HepG2 (cell line): Measurements from ENCODE around the gene CES5A. TPM values are rescaled to one million over a fixed set of nuclear protein-coding genes. Genes with fewer than 3 reads are reported as not detected.
A peak's percentile ranks its signal among the peaks of the same experiment; 100 is the strongest.

Experiments used
- ARID3A ChIP-seq: IDR thresholded peaks from 2 replicates; pipeline ENCODE4 v1.6.1; 2012; ENCODE audit warnings: low read depth, low read length, improper control_type of control experiment
- CBFB ChIP-seq: sonication (generic); formaldehyde crosslinking; IDR thresholded peaks from 2 replicates; pipeline ENCODE4 v1.4.0; 2020; ENCODE audit warnings: missing genetic modification reagents
- PATZ1 ChIP-seq: sonication (generic); formaldehyde crosslinking; IDR thresholded peaks from 2 replicates; pipeline ENCODE4 v1.4.0; 2020; ENCODE audit warnings: missing genetic modification reagents
- SOX5 ChIP-seq: IDR thresholded peaks from 2 replicates; pipeline ENCODE4 v1.6.1; 2016; ENCODE audit warnings: borderline replicate concordance
- STAT6 ChIP-seq: sonication (generic); formaldehyde crosslinking; IDR thresholded peaks from 2 replicates; pipeline ENCODE4 v1.4.0; 2020; ENCODE audit warnings: missing genetic modification reagents, mild to moderate bottlenecking, borderline replicate concordance
- TEAD2 ChIP-seq: sonication (generic); formaldehyde crosslinking; IDR thresholded peaks from 2 replicates; pipeline ENCODE4 v1.9.0; 2021; ENCODE audit warnings: missing genetic modification reagents
- ZC3H13 ChIP-seq: sonication (generic); formaldehyde crosslinking; IDR thresholded peaks from 2 replicates; pipeline ENCODE4 v1.8.1; 2023; ENCODE audit warnings: mild to moderate bottlenecking, missing genetic modification reagents, moderate library complexity
- ZNF143 ChIP-seq: sonication (generic); formaldehyde crosslinking; IDR thresholded peaks from 2 replicates; pipeline ENCODE4 v1.4.0; 2020; ENCODE audit warnings: missing genetic modification reagents
- ZNF709 ChIP-seq: sonication (generic); formaldehyde crosslinking; IDR thresholded peaks from 2 replicates; pipeline ENCODE4 v1.5.0; 2020; ENCODE audit warnings: mild to moderate bottlenecking, missing genetic modification reagents
- ZNF710 ChIP-seq: sonication (generic); formaldehyde crosslinking; IDR thresholded peaks from 2 replicates; pipeline ENCODE4 v1.5.0; 2020; ENCODE audit warnings: mild to moderate bottlenecking, missing genetic modification reagents, borderline replicate concordance
- ZSCAN29 ChIP-seq: sonication (generic); formaldehyde crosslinking; conservative IDR thresholded peaks from 2 replicates; pipeline ENCODE4 v1.4.0; 2020; ENCODE audit warnings: mild to moderate bottlenecking, missing genetic modification reagents
- polyA plus RNA-seq, 8 experiments: library from polyadenylated mRNA; depleted of rRNA in 3 of 8; stranded (reverse) in 7 of 8; unstranded in 1 of 8; fragments of >200 nt; fragmentation: Illumina TruSeq in 4 of 8; extraction: Trizol in 4 of 8; gene quantifications; 2 replicates each; pipeline versions ENCODE4 v1.2.1 to v1.2.3, GENCODE V29; 2011 to 2016; ENCODE audit warnings: low read depth in 4 of 8, missing spikeins in 1 of 8, mixed read lengths in 1 of 8; ENCODE audit not compliant: insufficient read depth in 1 of 8
- total RNA-seq, 5 experiments: library from RNA; depleted of rRNA; stranded (reverse); fragments of >200 nt; fragmentation: Illumina TruSeq; extraction: Trizol; gene quantifications; 2 replicates each; pipeline ENCODE4 v1.2.3, GENCODE V29; 2016; ENCODE audit warnings: low read depth in 1 of 5
- TF ChIP-seq, protein P1 (sequence below): sonication (generic); formaldehyde crosslinking; IDR thresholded peaks from 2 replicates; pipeline ENCODE4 v1.5.0; 2020; ENCODE audit warnings: missing genetic modification reagents
- TF ChIP-seq, protein P2 (sequence below): sonication (generic); formaldehyde crosslinking; IDR thresholded peaks from 2 replicates; pipeline ENCODE4 v1.4.0; 2020; ENCODE audit warnings: mild to moderate bottlenecking, missing genetic modification reagents

The CES5A gene
- total and polyA plus RNA-seq, 2 of the 13 experiments (the other 11 are each of a cell fraction or from before 2014, with no cell fraction given): not detected

GRCh38 chr16:55832773-55833691 is 42.1 kb downstream of the CES5A start, which contains the start of gene CES1 (continued):
- peak; percentile 75; the same call in 1 of the 2 replicates for TF ChIP-seq STAT6 (CRISPR knock-in tag)
- no peak for TF ChIP-seq ZNF709 (CRISPR knock-in tag)
- TF ChIP-seq ZNF143 (CRISPR knock-in tag): no peak
- TF ChIP-seq SOX5: peak; percentile 87
- no peak for TF ChIP-seq TEAD2 (CRISPR knock-in tag)
- TF ChIP-seq, protein P1, sequence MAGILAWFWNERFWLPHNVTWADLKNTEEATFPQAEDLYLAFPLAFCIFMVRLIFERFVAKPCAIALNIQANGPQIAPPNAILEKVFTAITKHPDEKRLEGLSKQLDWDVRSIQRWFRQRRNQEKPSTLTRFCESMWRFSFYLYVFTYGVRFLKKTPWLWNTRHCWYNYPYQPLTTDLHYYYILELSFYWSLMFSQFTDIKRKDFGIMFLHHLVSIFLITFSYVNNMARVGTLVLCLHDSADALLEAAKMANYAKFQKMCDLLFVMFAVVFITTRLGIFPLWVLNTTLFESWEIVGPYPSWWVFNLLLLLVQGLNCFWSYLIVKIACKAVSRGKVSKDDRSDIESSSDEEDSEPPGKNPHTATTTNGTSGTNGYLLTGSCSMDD (CRISPR knock-in tag): no peak
- TF ChIP-seq, protein P2, sequence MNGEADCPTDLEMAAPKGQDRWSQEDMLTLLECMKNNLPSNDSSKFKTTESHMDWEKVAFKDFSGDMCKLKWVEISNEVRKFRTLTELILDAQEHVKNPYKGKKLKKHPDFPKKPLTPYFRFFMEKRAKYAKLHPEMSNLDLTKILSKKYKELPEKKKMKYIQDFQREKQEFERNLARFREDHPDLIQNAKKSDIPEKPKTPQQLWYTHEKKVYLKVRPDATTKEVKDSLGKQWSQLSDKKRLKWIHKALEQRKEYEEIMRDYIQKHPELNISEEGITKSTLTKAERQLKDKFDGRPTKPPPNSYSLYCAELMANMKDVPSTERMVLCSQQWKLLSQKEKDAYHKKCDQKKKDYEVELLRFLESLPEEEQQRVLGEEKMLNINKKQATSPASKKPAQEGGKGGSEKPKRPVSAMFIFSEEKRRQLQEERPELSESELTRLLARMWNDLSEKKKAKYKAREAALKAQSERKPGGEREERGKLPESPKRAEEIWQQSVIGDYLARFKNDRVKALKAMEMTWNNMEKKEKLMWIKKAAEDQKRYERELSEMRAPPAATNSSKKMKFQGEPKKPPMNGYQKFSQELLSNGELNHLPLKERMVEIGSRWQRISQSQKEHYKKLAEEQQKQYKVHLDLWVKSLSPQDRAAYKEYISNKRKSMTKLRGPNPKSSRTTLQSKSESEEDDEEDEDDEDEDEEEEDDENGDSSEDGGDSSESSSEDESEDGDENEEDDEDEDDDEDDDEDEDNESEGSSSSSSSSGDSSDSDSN: peak; percentile 15; the same call in 1 of the 2 replicates
- TF ChIP-seq PATZ1 (CRISPR knock-in tag): peak; percentile 94
- TF ChIP-seq ARID3A: peak; percentile 68
- TF ChIP-seq ZNF710: 0 out of 2 replicates have a peak, but pooled peaks have one; percentile 41
- TF ChIP-seq ZC3H13 (CRISPR knock-in tag): no peak
- peak; percentile 20; the same call in 1 of the 2 replicates for TF ChIP-seq ZSCAN29 (CRISPR knock-in tag)
- no peak for TF ChIP-seq CBFB (CRISPR knock-in tag)
